HG03439 (cell line): ENCODE data around the gene OTUD7B.
"Not testable (repeated sequence)": the region's sequence is repeated elsewhere in the genome, so short reads cannot be mapped to it uniquely, and the experiment has no call there.

Experiments used
- ATAC-seq: cut with Tn5 transposase; IDR thresholded peaks from one replicate; pipeline ENCODE4 v1.9.1; 2021; ENCODE audit warnings: mild to moderate bottlenecking, moderate library complexity; ENCODE audit not compliant: unreplicated experiment

OTUD7B gene

DNA sequence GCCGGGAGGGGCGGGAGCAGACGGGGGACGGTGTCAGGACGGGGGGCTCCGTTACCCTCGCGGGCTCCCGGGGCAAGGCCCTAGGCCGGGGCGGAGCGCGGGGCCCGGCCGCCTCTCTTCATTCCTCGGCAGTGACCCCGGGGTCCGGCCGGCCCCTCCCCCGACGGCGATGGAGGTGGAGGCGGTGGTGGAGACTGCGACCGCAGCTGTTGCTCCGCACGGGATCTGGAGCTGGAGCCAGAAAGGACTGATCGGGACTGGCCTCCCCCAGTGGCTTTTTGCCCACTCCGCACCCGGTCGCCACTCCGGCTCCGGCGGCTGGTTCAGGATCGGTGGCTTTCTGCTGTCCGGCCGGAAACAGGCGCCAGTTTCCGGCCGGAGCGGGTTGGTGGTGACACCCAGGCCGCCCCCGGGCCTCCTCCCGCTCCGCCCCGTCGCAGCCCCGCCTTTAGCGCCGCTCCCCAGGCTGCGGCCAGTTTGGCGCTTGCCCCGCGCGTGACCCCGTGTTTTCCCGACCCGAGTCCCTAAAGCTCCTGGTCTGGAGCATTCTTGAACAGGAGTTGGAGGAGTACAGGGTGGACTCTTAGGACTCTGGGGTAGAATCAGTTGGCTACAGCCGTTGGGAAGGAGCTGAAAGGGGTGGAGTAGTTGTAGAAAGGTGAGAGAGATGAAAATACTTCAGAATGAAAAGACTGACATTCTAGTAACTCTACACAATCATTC is at the start of gene OTUD7B:
Gene OTUD7B, minus strand, starts transcription at position 334 of the 723 bp plus-strand sequence. CDS start 33,216 bp downstream, outside the sequence.
- ATAC-seq = peak; percentile 83

GRCh38 chr1:150060260-150060659 is 49.7 kb upstream of the OTUD7B start:
- no peak for ATAC-seq

- no peak for ATAC-seq
Measured at GRCh38 chr1:150056407-150056806, 45.9 kb upstream of the OTUD7B start.

DNA sequence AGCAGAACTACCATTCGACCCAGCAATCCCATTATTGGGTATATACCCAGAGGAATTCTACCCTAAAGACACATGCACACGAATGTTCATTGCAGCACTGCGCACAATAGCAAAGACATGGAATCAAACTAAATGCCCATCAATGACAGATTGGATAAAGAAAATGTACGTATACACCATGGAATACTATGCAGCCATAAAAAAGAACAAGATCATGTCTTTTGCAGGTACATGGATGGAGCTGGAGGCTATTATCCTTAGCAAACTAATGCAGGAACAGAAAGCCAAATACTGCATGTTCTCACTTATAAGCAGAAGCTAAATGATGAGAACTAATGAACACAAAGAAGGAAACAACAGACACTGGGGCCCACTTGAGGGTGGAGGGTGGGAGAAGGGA is 45.0 kb upstream of the OTUD7B start:
- not testable (repeated sequence) for ATAC-seq

GRCh38 chr1:150053926-150054325 is 43.4 kb upstream of the OTUD7B start:
- ATAC-seq = no peak

DNA sequence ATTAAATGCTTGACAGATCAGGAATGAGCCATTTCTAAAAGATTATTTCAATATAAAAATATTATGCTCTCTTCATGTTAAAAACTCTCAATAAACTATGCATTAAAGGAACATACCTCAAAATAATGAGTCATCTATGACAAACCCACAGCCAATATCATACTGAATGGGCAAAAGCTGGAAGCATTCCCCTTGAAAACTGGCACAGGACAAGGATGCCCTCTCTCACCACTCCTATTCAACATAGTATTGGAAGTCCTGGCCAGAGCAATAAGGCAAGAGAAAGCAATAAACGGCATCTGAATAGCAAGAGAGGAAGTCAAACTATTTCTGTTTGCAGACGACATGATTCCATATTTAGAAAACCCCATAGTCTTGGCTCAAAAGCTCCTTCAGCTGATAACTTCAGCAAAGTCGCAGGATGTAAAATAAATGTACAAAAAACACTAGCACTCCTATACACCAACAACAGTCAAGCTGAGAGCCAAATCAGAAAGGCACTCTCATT is 41.4 kb upstream of the OTUD7B start:
- ATAC-seq = not testable (repeated sequence)

DNA sequence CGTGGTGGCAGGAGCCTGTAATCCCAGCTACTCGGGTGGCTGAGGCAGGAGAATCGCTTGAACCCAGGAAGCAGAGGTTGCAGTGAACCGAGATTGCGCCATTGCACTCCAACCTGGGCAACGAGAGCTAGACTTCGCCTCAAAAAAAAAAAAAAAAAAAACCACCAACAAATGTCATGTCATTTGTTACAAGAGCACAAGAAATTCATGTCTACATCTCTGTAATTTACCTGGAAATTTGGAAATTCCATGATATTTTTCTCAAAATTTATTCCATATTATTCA is 40.5 kb upstream of the OTUD7B start:
- ATAC-seq = no peak

DNA sequence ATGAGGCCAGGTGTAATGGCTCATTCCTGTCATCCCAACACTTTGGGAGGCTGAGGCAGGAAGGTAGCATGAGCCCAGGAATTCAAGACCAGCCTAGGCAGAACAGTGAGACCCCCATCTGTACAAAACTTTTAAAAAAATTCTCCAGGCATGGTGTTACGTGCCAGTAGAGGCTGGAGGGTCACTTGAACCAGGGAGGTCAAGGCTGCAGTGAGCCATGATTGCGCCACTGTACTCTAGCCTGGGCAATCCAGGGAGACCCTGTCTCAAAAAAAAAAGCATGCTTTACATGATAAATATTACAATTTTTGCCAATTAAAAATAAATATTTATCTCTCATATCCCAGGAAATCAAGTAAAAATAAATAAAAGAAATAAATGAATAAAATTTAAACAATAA is 39.4 kb upstream of the OTUD7B start:
- ATAC-seq = no peak

GRCh38 chr1:150034336-150034735 is 23.8 kb upstream of the OTUD7B start:
- ATAC-seq = no peak

- no peak for ATAC-seq
Measured at GRCh38 chr1:150028322-150028721, 17.8 kb upstream of the OTUD7B start.

GRCh38 chr1:150024156-150024555 is 13.6 kb upstream of the OTUD7B start:
- no peak for ATAC-seq

DNA sequence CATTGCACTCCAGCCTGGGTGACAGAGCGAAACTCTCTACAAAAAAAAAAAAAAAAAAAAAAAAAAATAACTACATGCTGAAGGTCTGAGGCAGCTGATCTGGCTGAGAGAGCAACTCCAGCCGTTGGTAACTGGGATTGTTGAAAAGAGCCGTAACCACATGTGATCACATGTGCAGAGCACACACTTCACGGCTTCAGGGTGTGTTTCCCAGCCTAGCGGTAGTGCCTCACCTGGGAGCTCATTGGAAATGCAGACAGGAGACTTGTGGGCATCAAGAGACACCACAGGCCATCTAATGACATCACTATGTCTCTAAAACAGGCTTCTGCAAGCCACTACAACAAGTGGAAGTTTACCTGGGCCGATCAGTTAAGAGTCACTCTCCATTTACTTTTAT is 11.8 kb upstream of the OTUD7B start:
- no peak for ATAC-seq

DNA sequence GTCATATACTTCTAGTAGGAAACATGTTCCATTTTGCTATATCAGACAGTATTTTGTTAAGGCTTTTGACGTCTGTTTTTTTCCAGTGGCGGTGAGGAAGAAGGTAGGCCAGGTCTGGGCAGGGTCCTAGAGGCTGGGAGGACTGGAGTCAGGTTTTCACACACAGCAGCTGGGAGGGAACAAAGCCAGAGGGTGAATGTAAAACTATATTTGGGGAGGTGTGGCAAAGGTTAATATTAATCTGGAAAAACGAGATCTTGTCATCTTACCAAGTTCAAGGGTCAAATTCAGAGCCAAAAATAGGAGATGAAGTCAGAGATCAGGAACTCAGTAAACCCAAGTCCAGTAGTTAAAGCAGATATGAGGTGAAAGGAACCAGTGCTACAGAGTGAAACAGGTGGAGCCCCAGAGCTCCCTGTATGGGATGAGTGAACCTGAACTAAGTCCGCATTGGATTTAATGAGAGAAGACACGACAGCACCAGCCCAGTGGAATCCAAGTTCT is 10.7 kb upstream of the OTUD7B start:
- ATAC-seq = no peak

DNA sequence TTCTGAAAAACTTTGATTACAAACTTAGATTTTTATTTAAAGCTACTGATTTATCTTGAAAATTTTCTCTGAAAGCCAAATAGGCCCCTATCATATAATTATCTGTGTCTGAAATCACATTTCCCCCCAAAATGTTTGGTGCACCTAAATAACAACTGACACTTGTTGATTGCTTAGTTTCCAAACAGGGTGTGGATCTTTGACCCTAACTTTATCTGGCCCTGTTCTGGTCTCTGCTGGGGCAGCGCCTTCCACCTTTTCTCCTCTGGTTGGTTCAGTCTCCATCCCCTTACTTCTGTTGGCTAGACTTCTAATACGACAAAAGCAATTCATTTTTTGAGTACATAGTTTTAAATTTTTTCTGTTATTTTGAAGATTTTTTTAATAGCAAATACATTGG is 10.2 kb upstream of the OTUD7B start:
- no peak for ATAC-seq

DNA sequence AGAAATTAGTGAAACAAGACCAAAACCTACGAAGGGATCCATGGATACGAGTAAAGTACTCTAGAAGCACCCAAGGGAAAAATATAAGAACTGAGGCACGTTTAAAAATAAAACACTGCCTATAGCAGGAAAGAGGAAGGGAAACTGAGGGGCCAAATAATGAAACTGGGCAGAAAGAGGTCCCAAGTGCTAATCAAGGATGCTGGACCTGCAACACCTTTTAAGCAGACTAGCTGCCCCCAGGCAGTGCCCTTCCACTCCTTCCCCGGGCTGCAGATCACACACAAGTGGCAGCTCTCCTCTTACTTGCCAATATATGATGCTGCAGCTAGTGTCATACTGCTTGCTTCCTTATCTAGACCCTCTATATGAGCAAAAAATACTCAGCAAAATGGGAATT is 7.6 kb upstream of the OTUD7B start:
- ATAC-seq = no peak

- ATAC-seq = no peak
Measured at GRCh38 chr1:150017206-150017750, 6.8 kb upstream of the OTUD7B start.

GRCh38 chr1:150015651-150016131 is 5.2 kb upstream of the OTUD7B start:
- no peak for ATAC-seq

DNA sequence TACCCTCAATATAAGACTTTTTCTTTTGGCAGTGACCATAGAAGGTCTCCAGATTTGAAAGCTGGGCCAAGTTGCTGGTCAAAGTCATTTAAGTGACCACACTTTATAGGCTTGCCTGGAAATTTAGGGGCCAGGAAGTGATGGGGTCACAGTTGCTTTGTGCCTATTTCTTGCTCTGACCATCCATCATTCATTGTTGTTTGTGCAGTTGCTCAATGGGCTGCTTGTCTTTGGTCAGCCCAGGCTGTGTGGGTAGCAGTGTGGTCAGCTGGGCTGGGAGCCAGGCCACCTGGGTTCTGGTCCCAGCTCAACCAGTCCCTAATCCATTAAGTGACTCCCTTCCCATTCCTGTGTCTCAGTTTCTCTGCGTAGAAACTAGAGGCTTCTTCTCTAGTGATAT is 2.1 kb upstream of the OTUD7B start:
- no peak for ATAC-seq

DNA sequence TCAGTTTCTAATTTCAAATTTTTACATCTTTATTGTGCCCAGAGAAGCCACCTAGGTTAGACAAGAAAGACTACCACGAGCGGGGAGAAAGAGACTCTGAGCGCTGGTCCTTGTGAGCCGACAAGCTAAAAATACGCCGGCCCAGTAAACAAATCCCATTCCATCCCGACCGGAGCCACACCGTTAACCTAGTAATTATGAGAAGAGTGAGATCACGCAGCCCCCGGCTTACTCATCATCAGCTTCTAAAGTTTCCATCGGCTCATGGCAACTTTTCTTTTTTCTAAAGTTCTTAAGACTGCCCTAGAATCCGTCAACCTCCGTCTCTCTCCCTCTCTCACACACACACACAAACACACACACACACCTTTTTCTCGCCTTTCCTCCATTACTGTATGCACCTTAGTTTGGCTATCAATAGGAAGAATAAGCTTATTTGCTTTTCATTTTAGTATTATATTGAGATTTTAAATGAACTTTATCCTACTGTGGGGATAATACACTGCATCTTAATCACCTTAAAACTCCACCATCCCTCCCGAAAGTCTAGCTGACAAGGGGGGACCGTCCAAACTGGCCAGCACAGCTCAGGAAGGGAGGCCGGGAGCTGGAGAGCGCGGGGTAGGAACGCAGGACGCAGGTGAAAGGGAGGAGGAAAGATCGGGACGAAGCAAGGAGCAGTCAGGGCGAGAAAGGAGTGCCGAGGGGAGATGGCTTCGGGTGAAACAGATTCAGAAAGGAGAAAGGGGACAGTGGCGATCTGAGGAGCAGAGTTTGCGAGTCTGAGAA is 728 bp downstream of the OTUD7B start:
- no peak for ATAC-seq

- ATAC-seq = no peak
Measured at GRCh38 chr1:150008699-150009098, 1.8 kb downstream of the OTUD7B start.

DNA sequence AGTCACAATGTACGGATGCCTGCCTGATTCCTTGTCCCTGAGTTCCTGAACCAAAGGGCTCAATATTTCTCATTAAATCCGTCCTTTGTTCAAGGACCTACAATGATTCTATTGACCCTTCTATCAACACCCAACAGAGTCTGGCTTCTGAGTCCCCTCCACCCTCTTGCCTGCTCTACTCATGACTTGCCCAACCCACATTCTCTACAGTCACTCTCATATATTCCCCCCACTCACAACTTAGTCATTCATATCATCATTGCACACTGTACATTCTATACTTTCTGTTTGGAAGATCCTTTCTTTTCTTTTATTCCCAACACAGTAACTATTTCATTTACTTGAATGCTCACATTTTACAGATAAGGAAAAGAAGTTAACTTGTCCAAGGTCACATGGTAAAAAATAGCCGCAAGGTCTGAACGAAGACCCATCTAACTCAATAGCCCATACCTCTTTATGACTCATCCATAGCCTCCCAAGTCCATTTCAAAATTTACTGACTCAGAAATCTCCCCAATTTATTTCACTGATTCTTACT is 3.6 kb downstream of the OTUD7B start:
- no peak for ATAC-seq
